Transverse colon (tissue), 4 donors: ENCODE measurements around the gene TADA2B.

Source experiments
- EP300 ChIP-seq: sonication (generic); formaldehyde crosslinking; IDR thresholded peaks from one replicate; pipeline ENCODE4 v1.6.1; 2017; ENCODE audit warnings: antibody characterized with exemption, low read depth
- POLR2A ChIP-seq: fragments of 450-650 bp; IDR thresholded peaks from one replicate; pipeline ENCODE4 v1.6.1; 2016; ENCODE audit warnings: antibody characterized with exemption, mild to moderate bottlenecking, moderate library complexity
- POLR2AphosphoS5 ChIP-seq, 3 donors: sonication (generic); formaldehyde crosslinking; IDR thresholded peaks; one replicate each; pipeline ENCODE4 v1.6.1; 2016; ENCODE audit warnings: antibody characterized with exemption in 3 of 3
- TF ChIP-seq, protein P1 (sequence below), 5 experiments: fragments of 200-600 bp in 3 of 5; fragments of 450-650 bp in 2 of 5; sonication (generic) in 3 of 5; IDR thresholded peaks; 1 replicate in 2 of 5; 2 replicates in 3 of 5; pipeline ENCODE4 v1.5.1; 2016 to 2017; ENCODE audit warnings: antibody characterized with exemption in 5 of 5, inconsistent platforms in 3 of 5, mild to moderate bottlenecking in 2 of 5, moderate library complexity in 1 of 5

DNA sequence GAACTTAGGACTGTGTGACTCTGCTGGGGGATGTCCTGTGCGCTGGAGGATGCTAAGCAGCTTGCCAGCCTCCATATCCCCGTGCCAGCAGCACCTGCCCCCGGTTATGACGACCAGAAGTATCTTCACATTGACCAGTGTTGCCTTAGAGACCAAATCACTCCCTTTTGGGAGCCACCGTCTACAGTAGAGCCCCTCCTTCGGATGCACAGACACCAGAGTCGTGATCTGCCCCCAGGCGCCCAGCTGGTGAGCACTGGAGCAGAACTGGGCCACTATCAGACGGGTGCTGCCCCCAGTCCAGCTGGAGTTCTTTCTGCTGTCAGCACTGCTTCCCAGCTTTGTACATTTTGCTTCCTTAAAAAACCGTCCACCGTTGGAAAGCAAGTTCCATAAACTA is 30.0 kb upstream of the TADA2B start:
- TF ChIP-seq POLR2A (no peak), POLR2AphosphoS5 (IDR thresholded peaks at IDR 0.05) (no peak), EP300 (no peak)
- TF ChIP-seq, protein P1, sequence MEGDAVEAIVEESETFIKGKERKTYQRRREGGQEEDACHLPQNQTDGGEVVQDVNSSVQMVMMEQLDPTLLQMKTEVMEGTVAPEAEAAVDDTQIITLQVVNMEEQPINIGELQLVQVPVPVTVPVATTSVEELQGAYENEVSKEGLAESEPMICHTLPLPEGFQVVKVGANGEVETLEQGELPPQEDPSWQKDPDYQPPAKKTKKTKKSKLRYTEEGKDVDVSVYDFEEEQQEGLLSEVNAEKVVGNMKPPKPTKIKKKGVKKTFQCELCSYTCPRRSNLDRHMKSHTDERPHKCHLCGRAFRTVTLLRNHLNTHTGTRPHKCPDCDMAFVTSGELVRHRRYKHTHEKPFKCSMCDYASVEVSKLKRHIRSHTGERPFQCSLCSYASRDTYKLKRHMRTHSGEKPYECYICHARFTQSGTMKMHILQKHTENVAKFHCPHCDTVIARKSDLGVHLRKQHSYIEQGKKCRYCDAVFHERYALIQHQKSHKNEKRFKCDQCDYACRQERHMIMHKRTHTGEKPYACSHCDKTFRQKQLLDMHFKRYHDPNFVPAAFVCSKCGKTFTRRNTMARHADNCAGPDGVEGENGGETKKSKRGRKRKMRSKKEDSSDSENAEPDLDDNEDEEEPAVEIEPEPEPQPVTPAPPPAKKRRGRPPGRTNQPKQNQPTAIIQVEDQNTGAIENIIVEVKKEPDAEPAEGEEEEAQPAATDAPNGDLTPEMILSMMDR (IDR thresholded peaks at IDR 0.05): no peak
